DMS53 treated with DMSO at 0.1 percent for 48 hours (cell line): Measurements from ENCODE around the gene ALK.
A peak's percentile ranks its signal among the peaks of the same experiment; 100 is the strongest.

Experiments used
- DNase-seq: peaks from one replicate; lab custom pipeline; 2025; ENCODE audit not compliant: unreplicated experiment; lab: John Stamatoyannopoulos, UW

ALK gene

GRCh38 chr2:29182920-29183319, 738.5 kb downstream of the ALK start:
- DNase-seq: peak; percentile 13

DNA sequence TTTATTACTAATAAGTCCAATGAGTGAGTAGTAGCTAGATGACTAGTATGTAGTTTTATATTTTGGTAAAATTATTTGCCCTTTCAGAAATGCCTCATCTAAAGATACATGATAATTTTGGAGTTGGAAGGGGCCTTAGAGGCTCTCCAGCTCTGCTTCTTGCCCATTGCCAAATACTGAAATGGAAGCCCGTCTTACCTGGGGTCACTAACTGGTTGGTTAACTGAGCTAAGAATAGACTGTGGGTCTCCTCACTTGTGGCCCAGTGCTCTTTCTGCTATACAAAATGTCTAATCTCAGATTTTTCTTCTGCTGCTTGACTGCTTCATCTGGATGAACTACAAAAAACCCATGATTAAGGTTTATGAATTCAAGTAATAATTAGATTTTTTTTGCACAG, 739.1 kb downstream of the ALK start:
- DNase-seq: no peak

DNA sequence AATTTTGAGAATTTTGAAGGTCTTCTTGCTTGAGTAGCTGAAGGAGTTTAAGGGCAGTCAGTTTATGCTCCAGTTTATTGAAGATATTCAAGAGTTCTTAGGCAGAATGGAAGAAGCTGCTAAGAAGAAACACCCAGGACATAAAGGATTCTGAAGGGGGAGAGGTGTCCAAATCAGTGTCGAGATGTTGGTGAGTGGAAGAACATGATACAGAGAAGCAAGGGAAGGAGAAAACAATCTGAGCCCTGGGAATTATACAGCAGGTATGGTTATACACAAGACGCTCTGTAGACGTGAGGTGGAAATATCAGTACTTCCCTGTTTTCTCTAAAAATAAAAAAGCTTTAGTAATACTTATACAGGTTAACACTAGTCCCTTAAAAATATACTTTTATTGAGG, 746.0 kb downstream of the ALK start:
- DNase-seq: no peak

GRCh38 chr2:29174937-29175336, 746.4 kb downstream of the ALK start:
- no peak for DNase-seq

DNA sequence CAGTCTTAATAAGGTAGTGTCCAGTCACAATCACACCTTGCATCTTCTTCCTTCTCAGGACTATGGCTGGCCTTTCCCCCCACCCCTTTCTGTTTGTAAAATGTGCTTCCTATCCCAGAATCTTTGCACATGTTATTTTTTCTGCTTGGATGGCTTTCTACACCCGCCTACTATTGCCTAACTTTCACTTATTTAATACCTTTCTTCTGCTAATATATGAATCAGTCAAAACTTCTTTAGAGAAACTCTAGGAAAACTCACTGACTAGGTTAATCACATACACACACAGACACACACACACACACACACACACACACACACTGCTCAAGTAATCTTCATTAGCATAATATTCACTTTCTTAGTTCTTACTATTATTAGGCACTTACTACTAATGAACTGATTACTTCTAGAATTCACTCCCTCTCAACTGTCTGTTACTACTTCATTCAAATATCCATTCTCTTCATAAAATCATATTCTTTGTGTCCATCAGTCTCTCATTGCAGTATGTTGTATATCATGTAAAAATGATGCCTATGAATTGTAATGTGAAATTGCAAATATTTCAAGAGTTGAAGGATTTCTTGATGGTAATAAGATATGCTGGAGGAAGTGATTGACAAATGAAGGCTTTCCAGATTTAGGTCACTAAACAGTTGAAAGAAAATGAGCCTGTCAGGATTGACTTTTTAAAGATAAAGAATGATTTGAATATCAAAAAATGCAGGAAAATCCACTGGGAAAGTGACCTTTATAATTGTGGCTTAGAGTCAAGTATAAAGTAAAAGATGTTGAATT, 754.9 kb downstream of the ALK start:
- no peak for DNase-seq

DNA sequence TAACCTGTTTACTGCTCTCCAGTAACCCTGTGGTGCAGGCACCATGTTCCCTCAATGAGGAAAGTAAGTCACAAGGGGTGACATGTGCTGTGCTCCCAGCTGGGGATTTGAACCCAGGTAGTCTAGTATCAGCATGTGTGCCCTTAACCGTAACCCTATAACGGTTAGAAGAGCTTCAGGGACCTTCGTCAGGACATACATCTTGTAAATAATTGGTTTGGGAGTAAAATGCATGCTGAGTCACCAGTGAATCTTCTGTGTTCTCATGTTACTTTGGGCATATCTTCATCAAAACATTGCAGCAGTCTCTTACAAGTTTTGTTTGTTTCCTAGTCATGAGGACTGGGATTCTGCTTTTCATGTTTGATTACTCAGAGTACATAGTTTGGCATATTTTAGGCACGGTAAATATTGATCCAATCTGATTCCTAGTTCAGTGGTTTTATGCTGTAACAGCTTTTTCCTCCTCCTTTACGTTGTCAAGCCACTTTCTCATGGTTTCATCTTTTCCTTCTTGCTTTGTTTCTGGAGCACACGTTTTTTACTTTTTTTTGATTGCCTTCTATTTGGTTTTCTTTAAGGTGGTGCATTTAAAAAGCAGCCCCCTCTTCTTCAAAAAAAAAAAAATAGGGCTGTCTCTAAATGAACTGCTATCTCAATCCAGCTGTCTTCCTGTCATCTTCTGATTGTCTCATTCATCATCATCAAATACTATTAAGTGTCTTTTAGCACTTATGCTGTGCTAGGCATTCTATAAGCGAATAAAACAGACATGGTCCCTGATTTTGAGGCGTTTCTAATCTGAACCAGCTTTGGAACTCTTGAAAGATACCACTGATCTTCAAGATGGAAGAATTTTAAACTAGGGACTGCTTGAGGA, 755.8 kb downstream of the ALK start:
- peak; percentile 63 for DNase-seq

DNA sequence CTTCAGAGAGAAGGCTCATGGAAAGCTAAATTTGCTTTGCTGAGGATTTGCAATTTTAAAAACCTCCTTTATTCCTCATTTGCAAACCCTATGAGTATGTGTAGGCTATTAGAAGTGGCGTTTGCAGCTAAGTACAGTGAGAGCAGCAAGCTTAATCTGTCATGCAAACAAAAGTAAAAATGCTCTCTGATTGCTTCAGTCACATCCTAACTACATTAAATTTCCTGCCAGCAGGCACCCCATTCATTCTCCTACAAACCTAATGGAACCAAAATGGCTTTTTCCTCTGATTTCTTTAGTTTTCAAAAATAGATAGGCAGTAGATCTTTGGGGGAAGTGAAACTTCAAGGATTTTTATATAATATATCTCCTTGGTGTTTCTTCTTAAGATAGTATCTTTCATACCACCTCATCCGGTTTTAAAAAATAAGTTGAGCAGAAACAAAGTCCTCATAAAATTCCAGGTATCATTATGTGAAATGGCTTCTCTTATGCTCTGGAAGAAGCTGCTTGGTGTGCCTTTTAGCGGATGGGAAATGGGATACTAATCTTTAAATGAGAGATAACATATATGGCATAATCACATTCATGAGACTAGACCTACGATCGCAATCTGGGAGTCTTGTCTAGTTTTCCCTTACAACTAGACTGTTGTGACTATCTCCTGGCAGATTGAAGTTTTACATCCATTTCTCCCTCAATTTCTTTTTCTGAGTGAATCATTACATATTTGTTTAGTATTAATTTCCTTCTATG, 757.1 kb downstream of the ALK start:
- no peak for DNase-seq

GRCh38 chr2:29162204-29162928, 759.0 kb downstream of the ALK start:
- DNase-seq: no peak

GRCh38 chr2:29160184-29160583, 761.2 kb downstream of the ALK start:
- DNase-seq: no peak

DNA sequence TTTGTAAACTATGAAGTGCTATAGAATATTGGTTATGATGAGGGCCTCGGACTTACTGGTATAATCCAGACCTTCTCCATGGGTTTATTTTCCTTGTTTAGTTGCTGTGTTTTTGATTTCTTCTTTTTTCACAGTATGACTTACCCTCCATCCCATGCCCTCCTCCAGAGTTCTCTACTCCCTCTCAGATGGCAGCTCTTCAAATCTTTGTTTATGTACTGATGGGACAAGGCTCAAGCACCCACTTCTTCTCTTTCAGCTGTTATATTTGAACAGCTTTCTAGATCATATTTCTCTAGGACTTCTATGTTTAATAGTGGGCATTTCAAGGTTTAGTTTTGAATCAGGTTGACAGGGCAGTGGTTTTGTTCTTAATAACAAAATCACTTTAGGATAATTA, 762.3 kb downstream of the ALK start:
- peak; percentile 25 for DNase-seq

DNA sequence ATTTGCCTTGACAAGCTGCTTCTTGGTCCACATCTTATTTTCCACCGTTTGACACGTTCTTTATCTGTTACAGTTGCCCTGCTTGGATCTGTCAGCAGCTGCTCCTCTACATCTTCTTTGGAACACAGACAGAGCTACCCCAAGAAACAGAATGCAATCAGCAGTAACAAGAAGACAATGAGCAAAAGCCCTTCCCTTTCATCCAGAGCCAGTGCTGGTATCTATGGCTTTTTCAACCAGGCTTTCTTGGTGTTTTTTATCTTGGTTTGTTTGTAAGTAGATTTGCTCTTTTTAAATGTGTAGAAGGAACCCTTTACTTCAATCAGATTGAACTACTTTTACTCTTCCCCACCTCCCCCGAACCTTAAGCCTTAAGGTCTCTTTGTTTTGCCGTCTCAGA, 764.3 kb downstream of the ALK start:
- DNase-seq: no peak

GRCh38 chr2:29155578-29155977, 765.8 kb downstream of the ALK start:
- no peak for DNase-seq

- no peak for DNase-seq
Measured at GRCh38 chr2:29154610-29155009, 766.8 kb downstream of the ALK start.

DNA sequence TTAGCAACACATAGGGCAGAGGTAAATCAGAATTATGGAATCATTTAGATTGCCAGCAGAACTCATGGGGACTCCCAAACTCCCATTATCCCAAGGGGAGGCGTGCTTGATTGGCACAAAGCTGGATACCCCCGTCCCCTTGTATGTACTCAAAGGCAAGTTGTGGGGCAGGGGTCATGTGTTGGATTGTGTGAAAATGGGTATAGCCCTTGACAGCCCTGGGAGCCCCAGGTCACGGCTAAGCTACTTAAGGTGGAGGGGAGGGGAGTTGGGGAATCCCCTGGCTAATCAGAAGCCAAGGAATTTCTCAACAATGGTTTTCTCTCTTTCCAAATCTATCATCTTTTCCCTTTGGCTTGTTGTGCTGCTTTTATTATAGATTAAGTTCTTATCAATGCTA, 773.4 kb downstream of the ALK start:
- DNase-seq: no peak

DNA sequence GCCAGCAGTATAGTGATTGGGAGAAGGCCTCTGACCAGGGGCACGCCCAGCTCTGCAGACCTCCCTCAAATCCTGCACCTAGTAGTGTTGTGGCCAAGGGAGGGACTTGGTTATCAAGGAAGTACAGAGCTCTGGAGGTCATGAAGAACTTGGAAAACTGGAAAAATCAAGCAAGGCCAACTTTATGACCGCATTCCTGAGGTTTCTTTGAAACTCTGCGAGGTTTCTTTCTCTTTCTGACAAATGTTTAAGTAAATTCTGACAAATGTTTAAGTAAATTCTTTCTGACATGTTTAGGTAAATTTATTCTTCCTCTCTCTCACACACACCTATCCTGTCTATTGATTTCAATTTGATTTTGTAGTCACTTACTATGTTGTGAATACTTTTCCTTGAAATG, 775.2 kb downstream of the ALK start:
- no peak for DNase-seq

- no peak for DNase-seq
Measured at GRCh38 chr2:29143657-29144056, 777.7 kb downstream of the ALK start.
